Measurements from ENCODE around the gene DLG2. TPM values are rescaled to one million over a fixed set of nuclear protein-coding genes. Genes with fewer than 3 reads are reported as not detected.

The DLG2 gene
- total RNA-seq, 1 donor from 2014 or later: 7.2 TPM

DNA sequence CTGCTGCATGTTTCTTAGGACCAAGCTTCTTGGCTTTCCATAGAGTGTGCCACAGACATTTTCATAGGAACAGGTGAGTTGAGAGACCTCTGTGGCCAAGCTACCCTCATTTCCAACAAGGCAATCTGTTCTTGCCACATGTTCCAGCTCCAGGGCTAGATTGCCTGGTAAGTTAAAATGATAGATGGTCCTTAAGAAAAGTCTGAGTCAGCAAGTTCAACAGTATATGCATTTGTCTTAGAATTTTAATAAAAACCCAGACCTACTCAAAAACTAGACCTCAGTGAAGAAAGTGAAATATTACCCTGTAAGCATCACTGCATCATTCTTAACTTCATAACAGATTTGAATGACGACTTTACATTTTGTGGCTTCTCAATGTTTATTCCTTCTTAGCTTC is 1123.6 kb downstream of the DLG2 start:
- no peak for DNase-seq
- Histone ChIP-seq H3K9me3 (no peaks in the 10 kb centered on the region), H3K36me3 (no peaks in the 10 kb centered on the region), H3K4me3 (no peak overlapping the region), H3K27ac (no peak overlapping the region), H3K27me3 (ENCODE audit: low read depth) (no peaks in the 10 kb centered on the region), H3K4me1 (no peaks in the 10 kb centered on the region)
- intact Hi-C loops (cut with DNase I): no loop called here
- ATAC-seq: no peak
- TF ChIP-seq, protein P1, sequence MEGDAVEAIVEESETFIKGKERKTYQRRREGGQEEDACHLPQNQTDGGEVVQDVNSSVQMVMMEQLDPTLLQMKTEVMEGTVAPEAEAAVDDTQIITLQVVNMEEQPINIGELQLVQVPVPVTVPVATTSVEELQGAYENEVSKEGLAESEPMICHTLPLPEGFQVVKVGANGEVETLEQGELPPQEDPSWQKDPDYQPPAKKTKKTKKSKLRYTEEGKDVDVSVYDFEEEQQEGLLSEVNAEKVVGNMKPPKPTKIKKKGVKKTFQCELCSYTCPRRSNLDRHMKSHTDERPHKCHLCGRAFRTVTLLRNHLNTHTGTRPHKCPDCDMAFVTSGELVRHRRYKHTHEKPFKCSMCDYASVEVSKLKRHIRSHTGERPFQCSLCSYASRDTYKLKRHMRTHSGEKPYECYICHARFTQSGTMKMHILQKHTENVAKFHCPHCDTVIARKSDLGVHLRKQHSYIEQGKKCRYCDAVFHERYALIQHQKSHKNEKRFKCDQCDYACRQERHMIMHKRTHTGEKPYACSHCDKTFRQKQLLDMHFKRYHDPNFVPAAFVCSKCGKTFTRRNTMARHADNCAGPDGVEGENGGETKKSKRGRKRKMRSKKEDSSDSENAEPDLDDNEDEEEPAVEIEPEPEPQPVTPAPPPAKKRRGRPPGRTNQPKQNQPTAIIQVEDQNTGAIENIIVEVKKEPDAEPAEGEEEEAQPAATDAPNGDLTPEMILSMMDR (IDR thresholded peaks at IDR 0.05): no peak

DNA sequence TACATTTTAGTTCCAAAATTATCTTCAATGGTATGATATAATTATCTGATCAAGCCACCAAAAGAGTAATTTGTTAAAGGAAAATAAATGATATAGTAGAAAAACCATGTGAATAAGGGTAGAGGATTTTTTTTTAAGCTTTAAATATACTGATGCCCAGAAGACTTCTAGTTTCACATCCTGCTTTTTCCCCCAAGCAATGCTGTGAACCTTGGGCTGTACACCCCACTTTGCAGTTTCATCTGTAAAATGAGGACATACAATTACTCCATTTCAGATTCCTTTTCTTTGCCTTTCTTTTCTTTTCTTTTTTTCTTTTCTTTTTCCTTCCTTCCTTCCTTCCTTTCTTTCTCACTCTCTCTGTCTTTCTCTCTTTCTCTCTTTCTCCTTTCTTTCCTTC is 1125.4 kb downstream of the DLG2 start:
- H3K27ac ChIP-seq: no peak overlapping the region
- ATAC-seq (no peak), DNase-seq (no peak)
- no peaks in the 10 kb centered on the region for H3K4me1 ChIP-seq
- no peak overlapping the region for H3K4me3 ChIP-seq
- TF ChIP-seq, protein P1 (IDR thresholded peaks at IDR 0.05): no peak
- no peaks in the 10 kb centered on the region for H3K27me3 ChIP-seq (ENCODE audit: low read depth)
- intact Hi-C loops (cut with DNase I): no loop called here
- H3K36me3 ChIP-seq: no peaks in the 10 kb centered on the region
- no peaks in the 10 kb centered on the region for H3K9me3 ChIP-seq

DNA sequence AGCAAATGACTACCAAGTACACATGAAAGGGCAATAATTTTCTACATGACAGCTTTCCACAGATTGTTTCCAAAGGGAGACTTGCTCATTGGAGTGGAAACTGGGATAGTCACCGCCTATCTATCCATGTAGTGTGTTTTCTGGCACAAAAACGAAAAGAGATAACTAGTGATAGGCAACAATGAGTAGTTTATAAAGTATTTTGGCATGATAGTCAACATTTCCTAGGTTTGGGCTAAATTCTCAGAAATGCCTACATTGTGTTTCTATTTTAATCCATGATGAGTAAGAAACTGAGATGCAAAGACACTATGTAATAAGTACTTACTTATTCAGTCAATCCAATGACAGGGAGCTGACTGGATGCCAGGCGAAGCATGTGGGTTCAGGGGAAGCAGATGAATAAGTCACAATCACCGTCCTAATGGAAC is 1129.1 kb downstream of the DLG2 start:
- H3K9me3 ChIP-seq: no peaks in the 10 kb centered on the region
- no peak overlapping the region for H3K4me3 ChIP-seq
- TF ChIP-seq, protein P1 (IDR thresholded peaks at IDR 0.05): no peak
- no peak overlapping the region for H3K27ac ChIP-seq
- H3K36me3 ChIP-seq: no peaks in the 10 kb centered on the region
- intact Hi-C loops (cut with DNase I): no loop called here
- ATAC-seq (no peak), DNase-seq (no peak)
- H3K4me1 ChIP-seq: no peaks in the 10 kb centered on the region
- H3K27me3 ChIP-seq (ENCODE audit: low read depth): no peaks in the 10 kb centered on the region

DNA sequence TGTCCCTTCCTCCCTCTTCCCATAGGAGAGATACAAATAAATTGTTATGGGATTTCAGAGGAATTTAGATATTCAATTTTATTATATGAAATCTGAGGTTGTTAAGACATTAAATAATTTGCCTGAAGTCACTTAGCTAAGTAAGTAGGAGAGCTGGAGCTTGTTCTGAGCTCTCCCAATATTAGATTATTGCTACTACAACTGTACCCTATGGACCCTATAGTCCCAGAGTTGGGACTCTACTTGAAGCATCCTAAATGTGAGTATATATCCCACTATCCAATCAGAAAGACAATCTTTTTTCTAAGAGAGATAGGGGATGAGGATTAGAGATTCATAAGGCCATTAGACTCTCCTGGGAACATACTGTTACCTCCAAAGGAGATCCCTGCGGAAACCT is 1130.0 kb downstream of the DLG2 start:
- Histone ChIP-seq H3K4me3 (no peak overlapping the region), H3K36me3 (no peaks in the 10 kb centered on the region), H3K4me1 (no peaks in the 10 kb centered on the region), H3K27ac (no peak overlapping the region), H3K27me3 (ENCODE audit: low read depth) (no peaks in the 10 kb centered on the region), H3K9me3 (no peaks in the 10 kb centered on the region)
- DNase-seq (no peak), ATAC-seq (no peak)
- TF ChIP-seq, protein P1 (IDR thresholded peaks at IDR 0.05): no peak
- intact Hi-C loops (cut with DNase I): no loop called here

DNA sequence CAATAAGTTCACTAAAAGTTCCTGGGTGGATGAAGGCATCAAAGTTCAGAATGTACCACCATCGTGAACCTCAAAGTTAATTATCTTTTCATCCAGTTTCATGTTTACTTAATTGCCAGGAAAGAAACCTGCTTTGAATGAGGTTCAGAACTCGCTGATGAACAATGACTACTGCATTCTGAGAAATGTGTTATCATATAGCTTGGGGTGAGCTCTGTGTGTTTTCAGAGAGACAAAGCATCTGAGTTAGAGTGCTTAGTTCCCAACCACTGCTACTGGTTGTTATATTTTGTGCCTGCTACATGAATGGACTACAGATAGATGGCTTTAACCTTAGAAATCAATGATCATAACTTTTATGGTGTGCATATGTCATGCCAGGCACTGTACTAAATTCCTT is 1131.0 kb downstream of the DLG2 start:
- no peak for ATAC-seq
- H3K36me3 ChIP-seq: no peaks in the 10 kb centered on the region
- DNase-seq: no peak

More for the DNA sequence above, 1131.0 kb downstream of the DLG2 start:
- Histone ChIP-seq H3K4me3 (no peak overlapping the region), H3K27ac (no peak overlapping the region), H3K27me3 (ENCODE audit: low read depth) (no peaks in the 10 kb centered on the region), H3K4me1 (no peaks in the 10 kb centered on the region), H3K9me3 (no peaks in the 10 kb centered on the region)
- TF ChIP-seq, protein P1 (IDR thresholded peaks at IDR 0.05): no peak
- intact Hi-C loops (cut with DNase I): no loop called here
